H1 (cell line): ENCODE data around the gene POLR1D. TPM values are rescaled to one million over a fixed set of nuclear protein-coding genes. Genes with fewer than 3 reads are reported as not detected.

ENCODE experiments used
- CTCF ChIA-PET: fragments of 300-600 bp; sonication (Branson Sonifier 250); formaldehyde crosslinking; loops from one replicate; lab custom pipeline; 2021; ENCODE audit not compliant: partially characterized antibody; lab: Charles Lee
- POLR2A ChIA-PET: fragments of 300-600 bp; sonication (Branson Sonifier 250); formaldehyde crosslinking; loops from one replicate; lab custom pipeline; 2021; ENCODE audit warnings: inconsistent platforms; ENCODE audit not compliant: partially characterized antibody; lab: Charles Lee
- DNase-seq, 2 experiments: peaks; one replicate each; pipeline versions ENCODE4 v3.0.0 to v3.0.0-alpha.2; 2010 to 2022; ENCODE audit warnings: low spot score in 2 of 2, low read depth in 1 of 2, mixed read lengths in 1 of 2
- FAIRE-seq: peaks from 2 replicates; lab custom pipeline; 2011; peaks lifted over from hg19 to GRCh38; lab: Jason Lieb, UNC
- H2AFZ ChIP-seq: 2 replicates; pipeline ENCODE4 v1.8.1; 2012; ENCODE audit warnings: low read length, inconsistent platforms
- H2AK5ac ChIP-seq: 2 replicates; pipeline ENCODE4 v1.6.1; 2013; ENCODE audit warnings: low read depth, low read length
- H2BK120ac ChIP-seq: replicated peaks from 2 replicates; pipeline ENCODE3; 2013; ENCODE audit warnings: low read depth, low read length, inconsistent platforms
- H2BK12ac ChIP-seq: 2 replicates; pipeline ENCODE4 v1.6.1; 2013; ENCODE audit warnings: low read depth, low read length
- H2BK15ac ChIP-seq: 2 replicates; pipeline ENCODE4 v1.6.1; 2013; ENCODE audit warnings: low read length
- H2BK20ac ChIP-seq: 2 replicates; pipeline ENCODE4 v1.6.1; 2013; ENCODE audit warnings: low read length
- H2BK5ac ChIP-seq: 2 replicates; pipeline ENCODE4 v1.6.1; 2013; ENCODE audit warnings: low read depth, low read length
- H3K14ac ChIP-seq: 2 replicates; pipeline ENCODE4 v1.6.1; 2013; ENCODE audit warnings: inconsistent platforms; ENCODE audit not compliant: insufficient read length
- H3K18ac ChIP-seq: 2 replicates; pipeline ENCODE4 v1.6.1; 2013; ENCODE audit warnings: low read length; ENCODE audit errors: extremely low read depth
- H3K23ac ChIP-seq: 2 replicates; pipeline ENCODE4 v1.6.1; 2013; ENCODE audit warnings: inconsistent platforms; ENCODE audit not compliant: insufficient read length
- H3K23me2 ChIP-seq: 2 replicates; pipeline ENCODE4 v1.6.1; 2013; ENCODE audit warnings: low read depth, low read length
- H3K27ac ChIP-seq: 2 replicates; pipeline ENCODE4 v1.6.1; 2011; ENCODE audit warnings: low read depth, low read length, inconsistent platforms
- H3K27me3 ChIP-seq, 4 experiments: replicated peaks in 1 of 4; 1 replicate in 1 of 4; 2 replicates in 3 of 4; pipeline versions ENCODE4 v1.6.1 to v1.8.1; 2011 to 2013; ENCODE audit warnings: low read length in 3 of 4, mild to moderate bottlenecking in 3 of 4, inconsistent platforms in 2 of 4, mixed read lengths in 2 of 4, moderate library complexity in 1 of 4; ENCODE audit not compliant: control insufficient read depth in 3 of 4, insufficient read depth in 3 of 4; ENCODE audit errors: extremely low read depth in 1 of 4
- H3K36me3 ChIP-seq, 4 experiments: 2 replicates each; pipeline versions ENCODE4 v1.6.1 to v1.8.1; 2011 to 2013; ENCODE audit warnings: mild to moderate bottlenecking in 4 of 4, low read length in 3 of 4, moderate library complexity in 2 of 4, control low read depth in 1 of 4, inconsistent platforms in 1 of 4; ENCODE audit not compliant: insufficient read depth in 4 of 4, control insufficient read depth in 2 of 4
- H3K4ac ChIP-seq: replicated peaks from 2 replicates; pipeline ENCODE3; 2013; ENCODE audit warnings: low read length, low read depth, mixed read lengths, inconsistent platforms; ENCODE audit not compliant: insufficient read length
- H3K4me1 ChIP-seq, 4 experiments: replicated peaks in 1 of 4; 1 replicate in 1 of 4; 2 replicates in 3 of 4; pipeline versions ENCODE4 v1.6.1 to v1.8.1; 2011 to 2013; ENCODE audit warnings: low read length in 3 of 4, inconsistent platforms in 2 of 4, mixed read lengths in 1 of 4; ENCODE audit not compliant: insufficient read depth in 4 of 4, control insufficient read depth in 3 of 4
- H3K4me2 ChIP-seq, 2 experiments: 2 replicates each; pipeline versions ENCODE4 v1.6.1 to v1.8.1; 2011 to 2013; ENCODE audit warnings: low read depth in 2 of 2, low read length in 2 of 2, control low read depth in 1 of 2, inconsistent platforms in 1 of 2, mild to moderate bottlenecking in 1 of 2; ENCODE audit not compliant: insufficient read depth in 1 of 2
- H3K4me3 ChIP-seq, 4 experiments: fragments of 200-600, 300-600 bp in 1 of 4; sonication (generic), shearing (Covaris generic), sonication (Bioruptor Twin) in 1 of 4; 2 replicates each; pipeline versions ENCODE4 v1.5.1 to v1.8.1; 2011 to 2016; ENCODE audit warnings: low read length in 4 of 4, low read depth in 3 of 4, control low read depth in 2 of 4, inconsistent platforms in 2 of 4, mild to moderate bottlenecking in 2 of 4, mixed read lengths in 1 of 4, moderate library complexity in 1 of 4; ENCODE audit not compliant: insufficient read depth in 2 of 4; ENCODE audit errors: extremely low read depth in 1 of 4
- H3K56ac ChIP-seq: replicated peaks from 2 replicates; pipeline ENCODE3; 2013; ENCODE audit warnings: low read depth, mild to moderate bottlenecking, mixed read lengths, low read length, inconsistent platforms; ENCODE audit not compliant: insufficient read length
- H3K79me1 ChIP-seq: 2 replicates; pipeline ENCODE4 v1.6.1; 2013; ENCODE audit warnings: low read depth, low read length, control low read depth
- H3K79me2 ChIP-seq, 2 experiments: 2 replicates each; pipeline versions ENCODE4 v1.6.1 to v1.8.1; 2012 to 2013; ENCODE audit warnings: low read length in 2 of 2, mild to moderate bottlenecking in 2 of 2, inconsistent platforms in 1 of 2; ENCODE audit not compliant: insufficient read depth in 2 of 2, control insufficient read depth in 1 of 2
- H3K9ac ChIP-seq, 4 experiments: replicated peaks in 1 of 4; 1 replicate in 1 of 4; 2 replicates in 3 of 4; pipeline versions ENCODE4 v1.6.1 to v1.8.1; 2011 to 2013; ENCODE audit warnings: low read depth in 3 of 4, low read length in 3 of 4, control low read depth in 2 of 4, mild to moderate bottlenecking in 2 of 4, moderate library complexity in 2 of 4, inconsistent platforms in 1 of 4; ENCODE audit errors: extremely low read depth in 1 of 4
- H3K9me3 ChIP-seq, 2 experiments: 2 replicates each; pipeline versions ENCODE4 v1.6.1 to v1.8.1; 2012 to 2013; ENCODE audit warnings: mild to moderate bottlenecking in 2 of 2, moderate library complexity in 2 of 2, control low read depth in 1 of 2, inconsistent platforms in 1 of 2, low read depth in 1 of 2, low read length in 1 of 2, mixed read lengths in 1 of 2; ENCODE audit not compliant: insufficient read depth in 2 of 2
- H4K20me1 ChIP-seq, 2 experiments: replicated peaks in 1 of 2; 2 replicates each; pipeline versions ENCODE3 to v1.8.1; 2011 to 2013; ENCODE audit warnings: inconsistent platforms in 2 of 2, low read length in 2 of 2, mild to moderate bottlenecking in 1 of 2; ENCODE audit not compliant: insufficient read depth in 2 of 2, control insufficient read depth in 1 of 2
- H4K5ac ChIP-seq: 2 replicates; pipeline ENCODE4 v1.6.1; 2013; ENCODE audit warnings: low read length, low read depth, mixed read lengths, inconsistent platforms; ENCODE audit not compliant: insufficient read length
- H4K8ac ChIP-seq: 2 replicates; pipeline ENCODE4 v1.8.0; 2013; ENCODE audit warnings: mild to moderate bottlenecking, moderate library complexity, low read length, inconsistent platforms; ENCODE audit not compliant: insufficient read depth; ENCODE audit errors: extremely low read depth
- H4K91ac ChIP-seq: replicated peaks from 2 replicates; pipeline ENCODE3; 2013; ENCODE audit warnings: low read length, mixed read lengths, inconsistent platforms; ENCODE audit not compliant: insufficient read length
- CBX5 ChIP-seq: fragments of 300-800, 300-1000 bp; sonication (generic); IDR thresholded peaks from 2 replicates; pipeline ENCODE4 v1.7.1; 2016; ENCODE audit warnings: antibody characterized with exemption, low read length, low read depth
- CBX8 ChIP-seq: fragments of 300-800, 300-1000 bp; sonication (generic); IDR thresholded peaks from 2 replicates; pipeline ENCODE4 v1.7.1; 2016; ENCODE audit warnings: low read depth, low read length, borderline replicate concordance
- CREB1 ChIP-seq: IDR thresholded peaks from 2 replicates; pipeline ENCODE4 v1.6.1; 2012; ENCODE audit warnings: inconsistent platforms
- GTF2F1 ChIP-seq: IDR thresholded peaks from 2 replicates; pipeline ENCODE4 v1.6.1; 2012; ENCODE audit warnings: low read depth, low read length, improper control_type of control experiment, borderline replicate concordance
- POLR2AphosphoS5 ChIP-seq: IDR thresholded peaks from 2 replicates; pipeline ENCODE4 v1.6.1; 2011; ENCODE audit warnings: low read depth, low read length
- SP1 ChIP-seq: IDR thresholded peaks from 2 replicates; pipeline ENCODE4 v1.6.1; 2011; ENCODE audit warnings: low read depth, low read length
- USF2 ChIP-seq: IDR thresholded peaks from 2 replicates; pipeline ENCODE4 v1.6.1; 2011; ENCODE audit warnings: low read length, improper control_type of control experiment
- WGBS, 2 experiments: shearing (Covaris generic) in 1 of 2; methylation state at CpG; one replicate each; pipeline versions ENCODE4 v1.1.6 to v1.1.7; 2013 to 2015; ENCODE audit warnings: low lambda C conversion rate in 2 of 2, mixed read lengths in 2 of 2, inconsistent platforms in 1 of 2, low coverage in 1 of 2, missing lambda C conversion rate in 1 of 2; ENCODE audit not compliant: insufficient replicate concordance in 2 of 2, insufficient coverage in 1 of 2, insufficient read length in 1 of 2; ENCODE audit errors: extremely low coverage in 1 of 2, missing lambda C conversion rate in 1 of 2; 5-methylcytosine and 5-hydroxymethylcytosine counted together
- polyA plus RNA-seq, 7 experiments: library from polyadenylated mRNA; depleted of rRNA in 3 of 7; stranded (reverse) in 5 of 7; unstranded in 2 of 7; fragments of >200 nt in 5 of 7; fragments of 200-250 nt in 2 of 7; gene quantifications; 1 replicate in 5 of 7; 2 replicates in 1 of 7; 4 replicates in 1 of 7; pipeline versions ENCODE4 v1.2.1 to v1.2.3, GENCODE V29; 2011 to 2013; ENCODE audit warnings: missing spikeins in 2 of 7, mixed read lengths in 2 of 7
- total RNA-seq: library from RNA; stranded (reverse); fragmentation: NEBNext Ultra II Directional; extraction: Animal tissue kit (Norgen Biotek cat#: 25700); gene quantifications from 2 replicates; pipeline ENCODE4 v1.2.1, GENCODE V29; 2021
- TF ChIP-seq, protein P1 (sequence below): IDR thresholded peaks from 2 replicates; pipeline ENCODE4 v1.6.1; 2012; ENCODE audit warnings: inconsistent platforms

POLR1D gene
- total and polyA plus RNA-seq, 2 of the 8 experiments (the other 6 are each of a cell fraction or from before 2014, with no cell fraction given), result 226 to 232 TPM

DNA sequence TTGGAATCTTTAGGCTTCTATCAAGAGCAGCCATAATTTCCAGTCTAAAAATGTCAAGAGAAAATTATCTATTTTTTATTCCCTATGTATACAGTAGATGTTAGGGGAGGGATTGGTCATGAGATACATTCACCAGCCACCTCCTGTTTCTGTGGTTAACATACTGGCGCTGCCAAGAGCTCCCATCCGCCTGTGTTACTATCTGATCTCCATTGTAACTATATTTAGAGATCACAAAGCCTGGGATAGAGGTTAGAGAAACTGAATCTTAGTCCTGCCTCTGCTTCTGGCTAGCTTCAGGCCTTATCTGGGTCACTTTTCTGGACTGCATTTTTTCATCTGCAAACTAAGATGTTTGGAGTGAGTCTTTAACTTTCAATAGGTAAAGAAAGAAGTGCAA lies 46.3 kb downstream of the POLR1D start:
- Histone ChIP-seq H4K91ac (no peak overlapping the region), H3K4me1 (peaks cover 0 to 3% (median 0%) of the 10 kb centered on the region in 4 experiments; a peak in 2 of 7 replicates), H3K4me3 (no peak overlapping the region), H3K56ac (no peak overlapping the region), H2AK5ac (no peak overlapping the region), H2AFZ (no peak overlapping the region), H2BK12ac (no peak overlapping the region), H3K23me2 (no peaks in the 10 kb centered on the region), H4K5ac (no peak overlapping the region), H3K27me3 (no peaks in the 10 kb centered on the region), H3K9ac (no peak overlapping the region), H3K4me2 (no peak overlapping the region), H3K4ac (no peak overlapping the region), H3K79me1 (no peaks in the 10 kb centered on the region), H4K20me1 (peaks cover 1 to 3% of the 10 kb centered on the region in 2 experiments), H3K9me3 (0 out of 4 replicates have a peak, but pooled peaks cover 0 to 2% of the 10 kb centered on the region in 2 experiments), H3K36me3 (peaks cover 0 to 4% (median 2%) of the 10 kb centered on the region in 4 experiments; a peak in 3 of 8 replicates), H3K23ac (no peak overlapping the region), H3K79me2 (no peaks in the 10 kb centered on the region; a peak in 1 of 4 replicates), H2BK120ac (no peak overlapping the region), H2BK20ac (no peak overlapping the region), H2BK15ac (no peak overlapping the region), H3K14ac (no peak overlapping the region), H2BK5ac (no peak overlapping the region), H4K8ac (no peak overlapping the region), H3K18ac (no peak overlapping the region), H3K27ac (no peak overlapping the region)
- ChIA-PET CTCF (interaction anchor here (0.8 to 11.6 kb wide), 6 partner anchors 11 to 316 kb away, joined by 3 to 112 read pairs (median 3); no protein-coding TSS in a partner anchor), POLR2A (no interaction called here)
- WGBS, 2 experiments, result 89% methylated on average over 2 of the region's 2 CpGs; no CpG with 5 or more reads in 1 of the 2 experiments
- DNase-seq (no peak), FAIRE-seq (no peak)
- no peak for TF ChIP-seq GTF2F1
- TF ChIP-seq, protein P1, sequence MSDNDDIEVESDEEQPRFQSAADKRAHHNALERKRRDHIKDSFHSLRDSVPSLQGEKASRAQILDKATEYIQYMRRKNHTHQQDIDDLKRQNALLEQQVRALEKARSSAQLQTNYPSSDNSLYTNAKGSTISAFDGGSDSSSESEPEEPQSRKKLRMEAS, result no peak
- TF ChIP-seq CREB1, result no peak
- TF ChIP-seq USF2, result no peak
- TF ChIP-seq SP1, result no peak
- no peak for TF ChIP-seq CBX5
- no peak for TF ChIP-seq CBX8
- TF ChIP-seq POLR2AphosphoS5, result no peak
